Nephron progenitor cell (in vitro differentiated cells): ENCODE measurements around the gene CNPPD1.
A peak's percentile ranks its signal among the peaks of the same experiment; 100 is the strongest.

Source experiments
- DNase-seq: peaks from one replicate; pipeline ENCODE4 v3.0.0; 2021
- H3K27ac Mint-ChIP-seq: 2 replicates; pipeline ENCODE4 v1.8.0; 2021; ENCODE audit warnings: mild to moderate bottlenecking, moderate library complexity, mixed read lengths
- H3K27me3 Mint-ChIP-seq: 2 replicates; pipeline ENCODE4 v1.8.0; 2021; ENCODE audit warnings: mild to moderate bottlenecking, low read depth, mixed read lengths; ENCODE audit not compliant: poor library complexity
- H3K36me3 Mint-ChIP-seq: 2 replicates; pipeline ENCODE4 v1.8.0; 2021; ENCODE audit warnings: low read depth, mixed read lengths
- H3K4me1 Mint-ChIP-seq: 2 replicates; pipeline ENCODE4 v1.8.0; 2021; ENCODE audit warnings: mixed read lengths
- H3K4me3 Mint-ChIP-seq: 2 replicates; pipeline ENCODE4 v1.8.0; 2021; ENCODE audit warnings: mild to moderate bottlenecking, moderate library complexity, mixed read lengths
- H3K9me3 Mint-ChIP-seq: 2 replicates; pipeline ENCODE4 v1.8.0; 2021; ENCODE audit warnings: mild to moderate bottlenecking, moderate library complexity, mixed read lengths
- CTCF ChIP-seq: fragments of 200-600 bp; sonication (generic); IDR thresholded peaks from 2 replicates; pipeline ENCODE4 v1.5.0; 2021; ENCODE audit warnings: antibody characterized with exemption

Gene CNPPD1

GRCh38 chr2:219172231-219173154, 4.2 kb downstream of the CNPPD1 start:
- no peak for TF ChIP-seq CTCF
- Mint-ChIP-seq H3K4me1 (peaks cover 31% of the 10 kb centered on the region), H3K27ac (no peak overlapping the region), H3K27me3 (peaks cover 19% of the 10 kb centered on the region), H3K4me3 (no peak overlapping the region), H3K9me3 (no peaks in the 10 kb centered on the region), H3K36me3 (peaks cover 8% of the 10 kb centered on the region)
- no peak for DNase-seq

- DNase-seq = peak; percentile 30
- Mint-ChIP-seq H3K27me3 (peaks cover 19% of the 10 kb centered on the region), H3K36me3 (peaks cover 8% of the 10 kb centered on the region), H3K4me1 (peaks cover 25% of the 10 kb centered on the region), H3K9me3 (no peaks in the 10 kb centered on the region), H3K4me3 (no peak overlapping the region), H3K27ac (no peak overlapping the region)
- peak; percentile 73 for TF ChIP-seq CTCF
These were observed 5.5 kb downstream of the CNPPD1 start for GRCh38 chr2:219171231-219171651.

GRCh38 chr2:219169930-219170654, 6.6 kb downstream of the CNPPD1 start, which contains the start of gene SLC23A3:
TSS of gene SLC23A3 (minus strand) at chr2:219170029. CDS start at chr2:219169984, 45 bp downstream.
- H3K27me3 Mint-ChIP-seq = peaks cover 24% of the 10 kb centered on the region
- H3K4me1 Mint-ChIP-seq = peaks cover 16% of the 10 kb centered on the region
- no peak for DNase-seq
- no peak for TF ChIP-seq CTCF
- H3K4me3 Mint-ChIP-seq = no peak within 1 kb of the TSS
- no peak within 1 kb of the TSS for H3K27ac Mint-ChIP-seq
- H3K9me3 Mint-ChIP-seq = no peaks in the 10 kb centered on the region
- H3K36me3 Mint-ChIP-seq = peaks cover 8% of the 10 kb centered on the region

- DNase-seq = no peak
- TF ChIP-seq CTCF = no peak
- Mint-ChIP-seq H3K4me1 (peaks cover 10% of the 10 kb centered on the region), H3K9me3 (no peaks in the 10 kb centered on the region), H3K4me3 (no peak overlapping the region), H3K27ac (no peak overlapping the region), H3K36me3 (no peaks in the 10 kb centered on the region), H3K27me3 (peaks cover 32% of the 10 kb centered on the region)
These were observed 7.8 kb downstream of the CNPPD1 start for GRCh38 chr2:219168932-219169331.

- no peak for TF ChIP-seq CTCF
- no peaks in the 10 kb centered on the region for H3K36me3 Mint-ChIP-seq
- no peak for DNase-seq
- H3K27ac Mint-ChIP-seq = no peak overlapping the region
- H3K27me3 Mint-ChIP-seq = peaks cover 36% of the 10 kb centered on the region
- H3K4me1 Mint-ChIP-seq = peaks cover 10% of the 10 kb centered on the region
- no peaks in the 10 kb centered on the region for H3K9me3 Mint-ChIP-seq
- H3K4me3 Mint-ChIP-seq = no peak overlapping the region
These were observed 8.2 kb downstream of the CNPPD1 start for GRCh38 chr2:219168526-219168925.
